Astrocyte (in vitro differentiated cells and primary cell): ENCODE data around the gene ENTHD1. TPM values are rescaled to one million over a fixed set of nuclear protein-coding genes. Genes with fewer than 3 reads are reported as not detected.

ENCODE experiments used
- DNase-seq: peaks from one replicate; pipeline ENCODE4 v3.0.0-alpha.2; 2010; ENCODE audit warnings: low read depth
- FAIRE-seq: peaks from 2 replicates; lab custom pipeline; 2011; peaks lifted over from hg19 to GRCh38; lab: Jason Lieb, UNC
- H2AFZ ChIP-seq: 2 replicates; pipeline ENCODE4 v1.6.0; 2012; ENCODE audit warnings: low read depth, low read length, inconsistent platforms
- H3K27ac ChIP-seq: 2 replicates; pipeline ENCODE4 v1.5.1; 2011; ENCODE audit warnings: low read depth, low read length, inconsistent platforms
- H3K27me3 ChIP-seq: 2 replicates; pipeline ENCODE4 v1.6.0; 2011; ENCODE audit warnings: low read length, inconsistent platforms; ENCODE audit not compliant: insufficient read depth
- H3K36me3 ChIP-seq: 2 replicates; pipeline ENCODE4 v1.5.1; 2011; ENCODE audit warnings: low read length, inconsistent platforms; ENCODE audit not compliant: insufficient read depth
- H3K4me1 ChIP-seq: 2 replicates; pipeline ENCODE4 v1.5.1; 2011; ENCODE audit warnings: low read length, inconsistent platforms; ENCODE audit not compliant: insufficient read depth
- H3K4me2 ChIP-seq: 2 replicates; pipeline ENCODE4 v1.6.0; 2012; ENCODE audit warnings: low read length, inconsistent platforms
- H3K4me3 ChIP-seq: 2 replicates; pipeline ENCODE4 v1.5.1; 2011; ENCODE audit warnings: low read depth, mild to moderate bottlenecking, low read length, inconsistent platforms; ENCODE audit not compliant: insufficient read depth
- H3K79me2 ChIP-seq: 2 replicates; pipeline ENCODE4 v1.6.0; 2012; ENCODE audit warnings: mild to moderate bottlenecking, low read length, inconsistent platforms; ENCODE audit not compliant: insufficient read depth
- H3K9ac ChIP-seq: 2 replicates; pipeline ENCODE4 v1.6.0; 2012; ENCODE audit warnings: mild to moderate bottlenecking, low read length, inconsistent platforms
- H3K9me3 ChIP-seq: 2 replicates; pipeline ENCODE4 v1.5.1; 2012; ENCODE audit warnings: low read depth, mild to moderate bottlenecking, low read length, inconsistent platforms; ENCODE audit not compliant: insufficient read depth
- H4K20me1 ChIP-seq: 2 replicates; pipeline ENCODE4 v1.6.0; 2012; ENCODE audit warnings: low read length, inconsistent platforms; ENCODE audit not compliant: insufficient read depth
- H3K27ac Mint-ChIP-seq: one replicate; pipeline ENCODE4 v1.8.0; 2021; ENCODE audit warnings: mild to moderate bottlenecking, mixed read lengths; ENCODE audit not compliant: unreplicated experiment
- H3K27me3 Mint-ChIP-seq: one replicate; pipeline ENCODE4 v1.8.0; 2021; ENCODE audit warnings: low read depth, mixed read lengths; ENCODE audit not compliant: unreplicated experiment
- H3K36me3 Mint-ChIP-seq: one replicate; pipeline ENCODE4 v1.8.0; 2021; ENCODE audit warnings: low read depth, mixed read lengths; ENCODE audit not compliant: unreplicated experiment
- H3K4me1 Mint-ChIP-seq: one replicate; pipeline ENCODE4 v1.8.0; 2021; ENCODE audit warnings: low read depth, mixed read lengths; ENCODE audit not compliant: unreplicated experiment
- H3K4me3 Mint-ChIP-seq: one replicate; pipeline ENCODE4 v1.8.0; 2021; ENCODE audit warnings: mild to moderate bottlenecking, moderate library complexity, mixed read lengths; ENCODE audit not compliant: unreplicated experiment
- H3K9me3 Mint-ChIP-seq: one replicate; pipeline ENCODE4 v1.8.0; 2021; ENCODE audit warnings: mild to moderate bottlenecking, mixed read lengths; ENCODE audit not compliant: unreplicated experiment
- CTCF ChIP-seq: IDR thresholded peaks from 2 replicates; pipeline ENCODE4 v1.5.1; 2011; ENCODE audit warnings: low read depth, mild to moderate bottlenecking, inconsistent platforms, low read length, moderate library complexity; ENCODE audit not compliant: insufficient read depth
- EZH2 ChIP-seq: IDR thresholded peaks from 2 replicates; pipeline ENCODE4 v1.6.1; 2012; ENCODE audit warnings: mild to moderate bottlenecking, low read length, inconsistent platforms; ENCODE audit not compliant: insufficient read depth
- total RNA-seq: library from RNA; stranded (reverse); gene quantifications from 2 replicates; pipeline ENCODE4 v1.2.1, GENCODE V29; 2021

Gene ENTHD1
- total RNA-seq, 1 donor from 2014 or later: not detected

GRCh38 chr22:39739338-39740027 is 154.1 kb downstream of the ENTHD1 start:
- no peak for TF ChIP-seq EZH2
- TF ChIP-seq CTCF: no peak
- H4K20me1 ChIP-seq: no peaks in the 10 kb centered on the region
- peak; percentile 17 for FAIRE-seq
- no peaks in the 10 kb centered on the region for H3K36me3 Mint-ChIP-seq
- no peak overlapping the region for H3K9ac ChIP-seq
- H3K36me3 ChIP-seq: no peaks in the 10 kb centered on the region
- no peak for DNase-seq
- H3K79me2 ChIP-seq: no peaks in the 10 kb centered on the region
- no peak overlapping the region for H3K4me3 ChIP-seq
- peaks cover 23% of the 10 kb centered on the region for H3K27me3 ChIP-seq
- no peak overlapping the region for H3K4me2 ChIP-seq
- no peaks in the 10 kb centered on the region for H3K4me1 ChIP-seq
- no peak overlapping the region for H3K27ac Mint-ChIP-seq
- no peaks in the 10 kb centered on the region for H3K9me3 ChIP-seq
- H2AFZ ChIP-seq: no peak overlapping the region
- peaks cover 14% of the 10 kb centered on the region for H3K27me3 Mint-ChIP-seq
- H3K4me1 Mint-ChIP-seq: no peaks in the 10 kb centered on the region
- H3K27ac ChIP-seq: no peak overlapping the region
- H3K9me3 Mint-ChIP-seq: peaks cover 5% of the 10 kb centered on the region
- H3K4me3 Mint-ChIP-seq: no peak overlapping the region

DNA sequence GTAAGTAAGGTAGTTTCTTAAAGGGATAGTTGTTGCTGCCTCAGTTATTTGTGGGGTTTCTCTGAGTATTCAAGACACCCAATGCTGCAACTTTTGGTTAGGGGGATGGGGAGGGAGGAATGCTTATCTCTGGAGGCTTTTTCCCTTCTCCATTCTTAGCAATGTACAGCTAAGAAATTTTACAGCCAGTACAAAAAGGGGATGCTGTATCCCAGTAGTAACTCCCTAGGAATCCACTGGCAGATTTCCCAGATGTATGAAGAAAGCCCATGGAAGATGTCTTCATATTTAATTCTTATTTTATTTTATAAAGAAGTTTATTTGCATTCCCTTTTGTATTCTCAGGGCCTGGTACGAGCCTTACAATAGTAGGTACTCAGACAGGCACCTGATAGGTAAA is 154.8 kb downstream of the ENTHD1 start:
- DNase-seq (peak; percentile 18), FAIRE-seq (no peak)
- H3K27me3 Mint-ChIP-seq: peaks cover 14% of the 10 kb centered on the region
- H3K36me3 ChIP-seq: no peaks in the 10 kb centered on the region
- no peak overlapping the region for H2AFZ ChIP-seq
- no peaks in the 10 kb centered on the region for H3K4me1 Mint-ChIP-seq
- no peak overlapping the region for H3K4me3 ChIP-seq
- H4K20me1 ChIP-seq: no peaks in the 10 kb centered on the region
- H3K9me3 Mint-ChIP-seq: peaks cover 5% of the 10 kb centered on the region
- TF ChIP-seq EZH2: no peak
- no peak for TF ChIP-seq CTCF
- no peaks in the 10 kb centered on the region for H3K9me3 ChIP-seq
- H3K4me1 ChIP-seq: no peaks in the 10 kb centered on the region
- H3K27ac Mint-ChIP-seq: no peak overlapping the region
- H3K4me3 Mint-ChIP-seq: no peak overlapping the region
- no peaks in the 10 kb centered on the region for H3K36me3 Mint-ChIP-seq
- no peaks in the 10 kb centered on the region for H3K79me2 ChIP-seq
- H3K27me3 ChIP-seq: peaks cover 23% of the 10 kb centered on the region
- H3K27ac ChIP-seq: no peak overlapping the region
- H3K4me2 ChIP-seq: no peak overlapping the region
- H3K9ac ChIP-seq: no peak overlapping the region

DNA sequence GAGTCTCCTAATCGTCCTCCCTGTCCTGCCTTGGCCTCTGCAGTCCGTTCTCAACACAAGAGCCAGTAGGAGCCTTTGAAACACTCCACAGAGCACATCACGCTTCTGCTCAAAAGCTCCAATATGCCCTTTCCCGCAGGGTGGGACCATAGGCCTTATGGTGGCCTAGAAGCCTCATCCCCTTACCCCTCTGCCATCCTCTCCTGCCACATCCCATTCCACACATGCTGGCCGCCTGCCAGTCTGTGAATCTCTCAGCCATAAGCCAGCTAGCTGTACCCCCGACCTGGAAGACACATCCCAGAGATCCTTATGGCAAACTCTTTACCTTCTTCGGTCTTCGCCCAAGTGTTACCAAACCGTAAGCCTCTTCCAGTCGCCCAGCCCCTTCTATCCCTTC is 157.8 kb downstream of the ENTHD1 start:
- peaks cover 30% of the 10 kb centered on the region for H3K27me3 Mint-ChIP-seq
- H3K4me1 Mint-ChIP-seq: no peaks in the 10 kb centered on the region
- no peaks in the 10 kb centered on the region for H4K20me1 ChIP-seq
- no peaks in the 10 kb centered on the region for H3K9me3 Mint-ChIP-seq
- H3K36me3 ChIP-seq: no peaks in the 10 kb centered on the region
- no peak overlapping the region for H2AFZ ChIP-seq
- no peak overlapping the region for H3K27ac ChIP-seq
- no peak overlapping the region for H3K4me2 ChIP-seq
- H3K4me1 ChIP-seq: no peaks in the 10 kb centered on the region
- DNase-seq (no peak), FAIRE-seq (no peak)
- no peak overlapping the region for H3K9ac ChIP-seq
- no peaks in the 10 kb centered on the region for H3K79me2 ChIP-seq
- peaks cover 19% of the 10 kb centered on the region for H3K27me3 ChIP-seq
- no peaks in the 10 kb centered on the region for H3K9me3 ChIP-seq
- no peak overlapping the region for H3K4me3 ChIP-seq
- no peaks in the 10 kb centered on the region for H3K36me3 Mint-ChIP-seq
- TF ChIP-seq CTCF (no peak), EZH2 (no peak)
- no peak overlapping the region for H3K27ac Mint-ChIP-seq
- H3K4me3 Mint-ChIP-seq: no peak overlapping the region
